Measurements from ENCODE around the gene PDE4D. TPM values are rescaled to one million over a fixed set of nuclear protein-coding genes. Genes with fewer than 3 reads are reported as not detected.

Gene PDE4D
- total RNA-seq, 1 experiment from 2014 or later: 15.0 TPM

- DNase-seq (ENCODE audit: low spot score): no peak
Observed at GRCh38 chr5:59744531-59744992, 149.0 kb downstream of the PDE4D start.

- no peak for DNase-seq (ENCODE audit: low spot score)
Observed at GRCh38 chr5:59741599-59741998, 151.9 kb downstream of the PDE4D start.

- no peak for DNase-seq (ENCODE audit: low spot score)
Observed at GRCh38 chr5:59738024-59738423, 155.5 kb downstream of the PDE4D start.

- no peak for DNase-seq (ENCODE audit: low spot score)
Observed at GRCh38 chr5:59732806-59733205, 160.7 kb downstream of the PDE4D start.

GRCh38 chr5:59732301-59732700 lies 161.2 kb downstream of the PDE4D start:
- DNase-seq (ENCODE audit: low spot score): no peak

- DNase-seq (ENCODE audit: low spot score): no peak
Observed at GRCh38 chr5:59731809-59732208, 161.7 kb downstream of the PDE4D start.

GRCh38 chr5:59729820-59730219 lies 163.7 kb downstream of the PDE4D start:
- no peak for DNase-seq (ENCODE audit: low spot score)

- no peak for DNase-seq (ENCODE audit: low spot score)
Observed at GRCh38 chr5:59729357-59729756, 164.2 kb downstream of the PDE4D start.

- DNase-seq (ENCODE audit: low spot score): no peak
Observed at GRCh38 chr5:59728356-59728755, 165.2 kb downstream of the PDE4D start.

- DNase-seq (ENCODE audit: low spot score): no peak
Observed at GRCh38 chr5:59727186-59727585, 166.3 kb downstream of the PDE4D start.

GRCh38 chr5:59725392-59725767 lies 168.1 kb downstream of the PDE4D start:
- no peak for DNase-seq (ENCODE audit: low spot score)

GRCh38 chr5:59724482-59725391 lies 168.8 kb downstream of the PDE4D start:
- peak; percentile 68 for DNase-seq (ENCODE audit: low spot score)

GRCh38 chr5:59722874-59723273 lies 170.7 kb downstream of the PDE4D start:
- no peak for DNase-seq (ENCODE audit: low spot score)

- no peak for DNase-seq (ENCODE audit: low spot score)
Observed at GRCh38 chr5:59721741-59722140, 171.8 kb downstream of the PDE4D start.

GRCh38 chr5:59720063-59720462 lies 173.5 kb downstream of the PDE4D start:
- DNase-seq (ENCODE audit: low spot score): no peak

GRCh38 chr5:59716966-59717500 lies 176.5 kb downstream of the PDE4D start:
- no peak for DNase-seq (ENCODE audit: low spot score)

GRCh38 chr5:59716029-59716428 lies 177.5 kb downstream of the PDE4D start:
- no peak for DNase-seq (ENCODE audit: low spot score)

- no peak for DNase-seq (ENCODE audit: low spot score)
Observed at GRCh38 chr5:59715228-59715627, 178.3 kb downstream of the PDE4D start.

- DNase-seq (ENCODE audit: low spot score): no peak
Observed at GRCh38 chr5:59713498-59713844, 180.1 kb downstream of the PDE4D start.

- no peak for DNase-seq (ENCODE audit: low spot score)
Observed at GRCh38 chr5:59712836-59713497, 180.6 kb downstream of the PDE4D start.

- DNase-seq (ENCODE audit: low spot score): no peak
Observed at GRCh38 chr5:59711310-59711709, 182.2 kb downstream of the PDE4D start.

- no peak for DNase-seq (ENCODE audit: low spot score)
Observed at GRCh38 chr5:59709846-59710245, 183.7 kb downstream of the PDE4D start.

- DNase-seq (ENCODE audit: low spot score): no peak
Observed at GRCh38 chr5:59709346-59709821, 184.1 kb downstream of the PDE4D start.
